A172 (cell line): ENCODE results near the gene TLL2. TPM values are rescaled to one million over a fixed set of nuclear protein-coding genes. Genes with fewer than 3 reads are reported as not detected.

Source experiments
- DNase-seq: peaks from one replicate; pipeline ENCODE4 v3.0.0-alpha.2; 2015; ENCODE audit warnings: low spot score
- total RNA-seq: library from RNA; depleted of rRNA; stranded (reverse); fragments of >200 nt; shearing (Covaris generic); gene quantifications from 2 replicates; pipeline ENCODE4 v1.2.3, GENCODE V29; 2014

Gene TLL2
- total RNA-seq, 1 experiment from 2014 or later = 0.38 TPM

DNA sequence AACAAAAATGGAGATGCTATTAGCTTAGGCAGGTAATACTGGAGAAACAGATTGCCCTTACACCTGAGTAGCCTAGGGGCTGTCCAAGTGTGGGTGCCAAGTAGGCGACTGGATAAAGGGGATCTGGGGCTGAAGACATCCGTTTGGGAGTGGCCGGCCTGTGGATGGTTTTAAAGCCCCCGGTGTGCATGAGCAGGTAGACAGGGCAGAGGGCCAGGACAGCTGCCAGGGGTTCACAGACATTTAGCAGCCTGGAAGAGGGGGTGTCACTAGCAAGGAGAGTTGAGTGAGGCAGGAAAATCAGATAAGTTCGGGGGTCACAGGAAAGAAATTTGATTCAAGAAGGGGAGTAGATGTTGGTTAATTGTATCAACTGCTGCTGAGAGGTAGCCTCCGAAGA, 153.4 kb downstream of the TLL2 start:
- DNase-seq = no peak

DNA sequence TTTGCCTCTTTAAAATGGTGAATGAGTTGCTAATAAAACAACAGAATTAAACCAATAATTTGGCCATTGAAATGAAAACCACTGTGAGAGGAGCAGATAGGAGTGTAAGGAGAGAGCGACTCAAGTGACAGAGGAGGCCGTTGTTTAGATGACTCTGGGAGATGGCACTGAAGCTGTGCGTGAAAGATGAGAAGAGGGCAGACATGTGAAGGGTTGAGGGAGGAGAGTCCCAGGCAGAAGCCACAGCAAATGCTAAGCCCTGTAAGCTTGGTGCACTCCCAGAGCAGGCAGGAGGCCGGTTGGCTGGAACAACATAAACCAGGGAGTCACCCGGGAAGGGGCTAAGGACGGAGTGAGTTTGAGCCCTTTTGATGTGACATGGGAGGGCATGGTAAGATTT, 154.1 kb downstream of the TLL2 start:
- DNase-seq = no peak

DNA sequence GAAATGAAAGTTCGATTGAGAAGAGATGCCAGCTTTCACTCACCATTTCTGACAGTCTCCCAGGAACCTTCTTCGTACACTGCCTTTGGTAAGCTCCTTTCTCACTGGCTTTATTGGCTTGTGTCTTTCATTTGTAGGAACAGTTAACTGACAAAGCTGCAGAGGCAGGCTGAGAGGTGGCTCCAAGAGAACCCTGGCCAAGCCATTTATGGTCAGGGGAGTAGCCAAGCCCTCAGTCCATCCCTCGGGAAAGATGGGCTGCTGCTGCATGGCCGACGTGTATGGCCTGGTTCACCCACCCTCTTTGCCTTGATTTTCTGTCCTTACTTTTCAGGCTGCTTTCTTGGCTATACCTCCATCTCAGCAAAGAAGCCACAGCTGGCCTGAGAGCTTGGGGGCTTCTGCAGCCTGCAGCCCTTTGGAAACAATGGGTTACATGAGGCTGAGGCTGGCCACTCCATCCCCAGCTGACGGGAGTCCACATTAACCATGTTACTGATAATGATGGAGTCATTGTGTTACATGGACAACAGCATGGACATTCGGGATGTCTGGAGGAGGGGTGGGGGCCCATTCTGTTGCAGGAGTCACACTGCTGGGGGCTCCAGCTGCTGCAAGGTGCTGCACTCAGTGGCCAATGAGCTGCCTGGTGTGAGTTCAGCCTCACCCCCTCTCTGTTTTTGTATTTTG, 154.7 kb downstream of the TLL2 start, which contains the start of gene OPALIN:
Gene OPALIN (minus strand): TSS at position 152 of the 690 bp plus-strand sequence. CDS start 106 bp downstream, at position 46.
- DNase-seq = no peak

DNA sequence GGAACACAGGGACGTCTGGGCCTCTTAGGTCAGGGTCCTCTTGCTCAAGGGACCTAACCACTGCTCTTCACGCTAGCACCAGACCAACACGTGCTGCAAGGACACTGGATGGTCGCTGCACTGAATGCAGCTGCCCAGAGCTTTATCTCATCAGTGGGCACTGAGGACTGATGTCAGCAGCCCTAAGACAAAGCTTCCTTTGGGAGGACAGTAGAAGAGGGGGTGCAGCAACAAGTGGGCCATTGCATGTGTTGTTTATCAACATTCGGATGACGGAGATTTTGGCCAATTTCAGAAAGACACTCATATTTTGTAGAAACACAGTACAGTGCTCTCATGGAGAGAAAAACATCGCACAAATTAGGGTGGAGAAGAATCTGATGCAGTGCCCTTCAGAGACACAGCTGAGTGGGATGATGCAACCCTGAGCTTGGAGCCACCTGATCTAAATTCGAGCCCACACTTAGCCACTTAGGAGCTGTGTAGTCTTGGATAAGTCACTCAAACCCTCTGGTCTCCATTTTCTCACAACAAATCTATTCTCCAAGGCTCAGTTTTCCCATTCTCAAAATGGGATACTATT, 156.6 kb downstream of the TLL2 start:
- DNase-seq = no peak

DNA sequence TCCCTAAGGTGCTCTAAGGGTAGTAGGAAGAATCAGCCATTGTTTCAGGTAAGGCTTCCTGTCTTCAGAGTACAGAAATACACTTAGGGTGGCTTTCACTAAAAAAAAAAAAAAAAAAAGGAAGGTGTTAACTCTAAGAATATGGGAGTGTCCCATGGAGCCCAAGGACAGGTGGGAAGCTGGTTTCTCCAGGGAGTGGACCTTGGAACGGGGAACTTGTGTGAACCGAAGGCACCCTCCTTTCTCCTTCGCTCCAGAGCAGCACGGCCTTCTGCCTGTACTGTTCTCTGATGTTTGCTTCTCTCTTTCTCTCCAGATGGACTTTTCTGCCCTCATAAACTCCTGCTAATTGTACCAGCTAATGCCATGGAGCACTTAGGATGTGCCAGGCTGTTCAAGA, 161.1 kb downstream of the TLL2 start:
- DNase-seq = no peak

DNA sequence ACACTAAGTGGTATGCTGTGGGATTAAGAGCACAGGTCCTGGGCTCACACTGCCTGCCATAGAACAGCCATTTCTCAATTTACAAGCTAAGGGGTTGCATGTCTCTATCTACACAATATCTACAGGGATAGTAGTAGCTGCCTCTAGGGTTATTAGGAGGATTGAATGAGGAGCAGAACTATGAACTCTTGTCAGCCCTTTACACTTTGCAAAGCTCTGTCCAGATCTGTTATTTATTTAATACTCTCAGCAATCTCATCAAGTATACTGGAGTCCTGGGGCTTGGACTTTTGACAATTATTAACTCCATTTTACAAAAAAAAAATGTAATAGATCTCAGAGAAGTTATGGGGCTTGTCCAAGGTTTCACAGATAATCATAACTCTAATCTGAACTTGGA, 161.7 kb downstream of the TLL2 start:
- no peak for DNase-seq

DNA sequence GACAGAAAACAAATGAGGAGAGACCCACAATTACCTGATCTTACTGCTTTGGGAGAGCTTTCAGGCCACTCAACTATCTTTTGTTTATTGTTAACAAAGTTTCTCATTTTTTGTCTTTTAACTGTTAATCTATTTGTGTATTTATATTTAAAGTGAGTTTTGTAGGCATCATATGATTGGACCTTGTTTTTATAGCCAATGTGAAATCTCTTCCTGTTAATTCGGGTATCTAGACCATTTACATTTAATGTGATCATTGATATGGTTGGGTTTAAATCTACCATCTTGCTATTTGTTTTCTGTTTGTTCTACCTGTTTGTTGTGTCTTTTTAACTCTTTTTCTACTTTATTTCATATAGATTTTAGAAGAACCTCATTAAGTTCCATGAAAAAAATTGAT, 167.4 kb downstream of the TLL2 start:
- no peak for DNase-seq

DNA sequence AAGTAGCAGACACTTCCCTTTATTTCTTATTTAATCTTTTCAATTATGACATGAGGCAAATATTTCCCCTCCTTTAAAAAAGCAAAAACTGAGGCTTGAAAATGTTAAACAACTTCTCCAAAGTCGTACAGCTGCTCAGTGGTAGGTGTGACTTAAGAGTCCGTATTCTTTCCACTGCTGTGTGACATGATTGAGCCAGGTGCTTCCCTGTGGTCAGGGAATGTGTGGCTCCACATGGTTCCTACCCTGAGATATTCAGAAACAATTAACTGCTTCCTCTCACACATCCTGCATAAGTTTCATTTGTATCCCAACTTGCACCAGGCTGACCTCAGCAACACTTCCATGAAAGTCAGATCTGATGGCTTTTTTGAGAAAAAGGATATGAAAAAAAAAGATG, 168.5 kb downstream of the TLL2 start:
- DNase-seq = no peak

DNA sequence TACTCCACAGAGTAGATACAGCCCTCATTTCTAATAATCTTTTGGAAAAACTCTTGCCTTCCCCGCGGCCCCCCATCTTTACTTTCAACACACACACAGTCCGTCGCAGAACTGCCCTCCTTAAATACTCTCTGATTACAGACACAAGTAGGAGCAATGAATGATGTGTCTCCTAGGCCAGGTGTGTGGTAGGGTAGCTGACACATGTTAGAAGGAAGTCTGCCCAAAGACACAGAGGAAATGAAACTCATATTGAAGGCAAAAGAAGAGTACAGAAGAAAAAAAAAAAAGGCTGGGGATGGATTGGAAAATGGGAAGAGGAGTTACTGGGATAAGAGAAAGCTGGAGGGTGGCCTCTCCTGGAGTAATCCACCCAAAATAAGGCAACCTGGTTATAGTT, 169.5 kb downstream of the TLL2 start:
- DNase-seq = no peak

DNA sequence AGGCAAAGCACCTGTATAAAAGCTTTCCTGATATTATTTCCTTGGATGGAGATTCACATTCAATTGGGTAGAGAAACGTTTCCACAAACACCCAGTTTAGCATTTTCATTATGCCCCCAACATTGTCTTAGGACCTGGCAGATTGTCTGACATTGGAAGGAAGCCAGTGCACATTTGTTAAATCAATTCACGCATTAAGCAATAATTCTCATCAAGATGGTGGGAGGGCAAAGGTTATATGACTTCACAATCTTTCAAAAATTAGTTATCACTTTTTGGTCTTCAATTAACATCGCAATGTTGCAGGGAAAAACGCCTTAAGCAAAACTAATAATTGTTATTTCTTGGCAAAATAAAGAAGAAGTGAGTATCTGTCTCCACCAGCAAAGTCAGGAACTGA, 171.3 kb downstream of the TLL2 start:
- DNase-seq = no peak

DNA sequence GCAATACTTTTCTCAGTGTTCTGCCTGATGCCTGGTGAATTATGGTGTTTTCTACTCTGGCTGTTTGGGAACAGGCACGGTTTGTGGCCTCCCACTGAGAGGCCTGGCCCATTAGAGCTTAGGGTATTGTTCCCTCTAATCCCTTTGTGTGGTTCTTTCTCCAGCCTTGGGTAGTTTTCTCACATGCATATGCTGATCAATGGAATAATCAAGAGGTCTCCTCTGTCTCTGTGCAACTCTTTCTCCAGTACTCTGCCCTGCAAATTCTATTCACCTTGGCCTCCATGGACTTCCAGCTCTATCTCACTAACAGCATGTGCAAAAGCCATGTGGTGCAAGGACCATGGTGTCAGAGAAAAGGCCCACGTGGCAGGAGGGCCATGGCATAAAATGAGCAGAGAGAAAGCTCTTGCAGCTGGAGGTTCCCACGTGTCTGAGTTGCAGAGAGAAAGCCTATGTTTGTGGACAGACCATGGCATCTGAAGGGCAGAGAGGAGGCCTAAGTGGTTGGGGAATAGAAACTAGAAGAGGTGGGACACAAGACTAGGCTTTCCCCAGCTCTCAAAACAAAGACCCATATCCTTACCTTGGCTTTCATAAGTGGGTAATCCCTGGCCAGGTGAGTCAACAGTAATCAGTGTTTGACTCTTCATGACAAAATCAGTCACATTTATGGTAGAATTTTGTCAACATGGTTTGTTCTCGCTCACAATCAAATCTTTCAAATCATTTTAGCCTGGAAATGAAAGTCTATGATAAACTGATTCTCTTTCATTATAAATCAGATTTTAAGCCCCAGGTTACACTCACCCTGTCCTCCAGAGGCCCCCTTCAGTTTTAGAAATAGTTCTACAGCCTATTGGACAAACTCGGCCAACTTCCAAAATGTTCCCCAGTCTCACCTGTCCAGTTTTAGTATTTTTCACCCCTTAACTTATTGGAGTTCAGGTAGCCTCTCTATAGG, 172.2 kb downstream of the TLL2 start:
- DNase-seq = no peak

DNA sequence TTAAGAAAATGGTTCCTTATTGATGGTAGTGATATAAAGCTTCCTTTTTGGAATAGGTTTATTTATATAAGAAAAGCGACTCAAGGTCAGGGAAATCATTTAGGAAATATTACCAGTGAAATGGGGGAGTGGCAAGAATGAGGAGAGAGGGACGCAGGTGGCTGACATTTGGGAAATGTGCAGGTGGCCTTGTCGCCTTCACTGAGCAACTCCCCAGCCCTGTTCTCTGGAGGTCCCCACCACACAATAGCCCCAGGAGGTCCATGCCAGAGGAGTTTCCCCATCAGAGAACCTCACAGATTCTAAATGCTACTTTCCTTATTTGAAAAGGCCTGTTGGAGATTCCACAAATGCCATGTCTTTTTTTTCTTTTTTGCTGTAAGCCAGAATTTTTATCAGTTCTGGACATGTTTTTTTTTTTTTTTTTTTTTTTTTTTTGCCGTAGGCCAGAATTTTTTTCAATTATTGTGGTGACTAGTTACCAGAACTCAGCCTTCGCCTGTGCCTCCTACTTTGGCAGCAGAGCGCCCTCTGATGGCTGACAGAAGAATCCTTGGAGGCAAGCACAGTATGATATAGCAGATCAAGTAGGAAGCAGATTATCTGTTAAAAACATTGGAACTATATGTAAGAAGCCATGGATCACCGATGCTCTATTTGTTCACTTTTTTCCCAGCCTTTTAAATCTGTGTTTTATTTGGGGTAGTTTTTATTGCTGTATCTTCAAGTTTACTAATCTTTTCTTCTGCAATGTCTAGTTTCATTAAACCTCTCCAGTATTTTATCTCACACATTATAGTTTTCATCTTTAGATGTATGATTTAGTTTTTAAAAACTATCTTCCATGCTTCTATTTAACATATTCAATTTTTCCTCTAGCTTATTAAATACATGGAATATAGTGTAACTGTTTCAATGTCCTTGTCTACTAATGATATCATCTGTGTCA, 173.5 kb downstream of the TLL2 start:
- peak; percentile 45 for DNase-seq

DNA sequence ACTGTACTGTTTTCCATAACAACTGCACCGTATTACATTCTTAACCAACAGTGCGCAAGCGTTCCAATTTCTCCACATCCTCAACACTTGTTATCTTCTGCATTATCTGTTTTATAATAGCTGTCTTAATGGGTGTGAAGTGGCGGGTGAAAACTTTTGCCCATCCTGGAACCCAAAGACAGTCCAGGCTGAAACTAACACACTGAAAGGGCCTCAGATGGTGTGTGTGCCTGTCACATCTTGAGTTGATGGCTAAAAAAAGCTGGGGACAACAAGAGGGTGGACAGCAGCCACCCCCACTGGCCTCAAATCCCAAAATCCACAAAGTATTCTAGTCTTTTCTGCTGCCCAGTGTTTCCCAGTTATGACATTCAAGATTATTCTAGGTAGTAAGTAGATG, 174.3 kb downstream of the TLL2 start:
- DNase-seq = no peak

DNA sequence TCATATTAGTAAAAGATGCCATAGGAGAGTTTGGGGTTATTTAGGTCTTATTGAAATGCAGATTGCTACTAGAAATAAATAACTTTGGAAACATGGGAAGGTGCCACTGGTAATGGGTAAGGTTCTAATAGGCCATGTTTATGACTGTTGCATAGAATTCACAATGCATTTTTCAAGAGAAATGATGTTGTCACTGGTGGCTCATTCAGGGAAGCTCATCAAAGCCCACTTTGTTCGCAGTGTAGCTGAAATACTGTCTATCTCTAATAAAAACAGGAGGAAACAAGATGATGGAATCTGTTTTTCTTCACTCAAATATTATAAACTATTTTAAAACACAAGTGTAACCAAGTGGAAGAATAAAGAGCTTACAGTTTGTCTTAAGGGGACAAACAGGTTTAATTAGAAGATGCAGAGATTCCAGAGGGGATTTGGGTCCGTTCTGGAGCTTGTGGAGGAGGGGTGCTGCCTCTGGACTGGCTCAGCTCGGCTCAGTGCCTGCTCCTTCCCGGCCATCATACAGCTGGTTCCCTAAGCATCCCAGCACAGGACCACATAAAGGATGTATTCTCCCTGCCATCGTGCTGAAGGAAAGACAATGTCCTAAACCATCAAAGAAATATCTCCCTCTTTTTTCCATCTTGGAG, 175.3 kb downstream of the TLL2 start:
- no peak for DNase-seq

DNA sequence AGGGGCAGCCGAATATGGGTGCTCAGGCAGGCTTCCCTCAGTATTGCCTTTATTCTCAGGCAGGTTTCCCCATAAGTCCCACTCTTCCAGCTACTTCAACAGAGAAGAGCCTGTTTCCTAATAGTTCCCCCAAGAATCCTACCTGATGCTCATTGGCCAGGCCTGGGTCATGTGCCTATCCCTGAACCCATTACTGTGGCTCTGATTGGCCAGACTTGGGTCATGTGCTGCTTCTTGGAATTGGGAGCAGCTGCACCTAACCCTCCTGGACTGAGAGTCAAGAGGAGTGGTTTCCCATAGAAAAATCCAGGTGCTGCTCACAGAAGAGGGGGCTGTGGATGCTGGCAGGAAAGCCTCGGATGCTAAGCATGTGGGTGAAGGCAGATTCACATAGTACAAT, 176.6 kb downstream of the TLL2 start:
- DNase-seq = no peak

DNA sequence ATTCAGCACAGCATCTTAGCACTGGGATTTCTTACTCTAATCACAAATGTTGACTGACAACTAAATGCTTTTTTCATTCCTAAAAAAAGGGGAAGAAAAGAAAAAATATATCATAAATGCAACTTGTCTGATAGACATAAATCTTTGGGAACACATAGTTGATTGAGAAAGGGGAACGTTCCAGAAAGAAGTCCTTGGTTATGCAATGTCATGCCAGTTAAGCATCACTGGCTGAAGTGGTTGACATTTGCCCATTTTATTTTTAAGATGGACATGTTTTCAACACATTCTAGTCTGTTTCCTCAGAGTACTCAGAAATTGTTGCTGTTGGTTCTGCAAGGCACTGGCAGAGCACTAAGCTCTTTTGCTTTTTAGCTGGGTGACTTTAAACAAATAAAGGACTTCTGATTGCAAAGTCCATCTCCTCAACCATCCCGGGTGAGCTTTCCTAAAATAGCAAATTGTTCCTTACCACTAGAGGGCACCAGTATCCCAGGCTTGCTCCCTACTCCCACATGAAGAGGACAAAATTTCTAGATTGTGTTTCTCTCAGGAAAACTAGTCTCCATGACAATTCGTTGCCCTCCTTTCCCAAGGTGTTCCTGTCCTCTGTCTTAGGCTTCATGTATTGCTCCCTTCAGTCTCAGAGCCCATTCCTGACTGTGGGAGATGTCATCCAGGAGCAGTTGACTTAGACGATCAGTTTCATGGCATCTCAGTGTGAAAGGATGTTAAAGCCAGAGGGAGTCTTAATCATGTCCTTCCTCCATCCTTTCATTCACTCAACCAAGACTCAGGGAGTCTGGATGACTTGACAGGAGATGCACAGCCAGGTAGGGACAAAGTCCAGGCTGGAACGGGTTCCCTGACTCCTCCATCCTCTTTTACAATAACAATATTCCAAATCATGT, 178.9 kb downstream of the TLL2 start:
- DNase-seq = peak; percentile 46

DNA sequence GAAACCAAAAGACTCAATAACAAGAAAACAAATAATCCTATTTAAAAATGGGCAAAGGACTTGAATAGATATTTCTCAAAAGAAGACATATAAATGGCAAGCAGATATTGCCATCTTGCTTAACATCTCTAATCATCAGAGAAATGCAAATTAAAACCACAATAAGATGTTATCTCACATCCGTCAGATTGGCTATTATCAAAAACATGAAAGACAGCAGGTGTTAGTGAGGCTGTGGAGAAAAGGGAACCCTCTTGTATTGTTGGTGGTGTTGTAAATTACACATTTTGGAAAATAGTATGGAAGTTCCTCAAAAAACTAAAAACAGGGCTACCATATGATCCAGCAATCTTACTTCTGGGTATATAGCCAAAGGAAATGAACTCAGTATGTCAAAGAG, 180.6 kb downstream of the TLL2 start:
- no peak for DNase-seq

DNA sequence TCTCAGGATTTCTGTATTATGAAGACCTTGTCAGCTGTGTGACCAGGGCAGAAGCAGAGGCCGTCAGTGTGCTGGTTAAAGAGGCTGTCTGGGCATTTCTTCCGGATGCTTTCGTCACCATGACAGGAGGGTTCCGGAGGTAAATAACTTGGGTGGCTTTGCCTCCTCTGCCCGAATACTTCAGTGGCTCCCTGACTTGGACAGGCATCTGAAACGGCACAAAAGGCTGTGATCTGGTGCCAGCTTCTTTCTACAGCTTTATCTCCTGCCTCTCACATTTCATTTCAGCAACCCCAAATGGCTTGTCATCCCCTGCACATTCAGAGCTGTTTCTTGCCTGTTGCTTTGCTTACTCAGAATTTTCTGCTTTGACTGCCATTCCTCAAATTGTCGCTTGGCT, 186.3 kb downstream of the TLL2 start:
- no peak for DNase-seq

DNA sequence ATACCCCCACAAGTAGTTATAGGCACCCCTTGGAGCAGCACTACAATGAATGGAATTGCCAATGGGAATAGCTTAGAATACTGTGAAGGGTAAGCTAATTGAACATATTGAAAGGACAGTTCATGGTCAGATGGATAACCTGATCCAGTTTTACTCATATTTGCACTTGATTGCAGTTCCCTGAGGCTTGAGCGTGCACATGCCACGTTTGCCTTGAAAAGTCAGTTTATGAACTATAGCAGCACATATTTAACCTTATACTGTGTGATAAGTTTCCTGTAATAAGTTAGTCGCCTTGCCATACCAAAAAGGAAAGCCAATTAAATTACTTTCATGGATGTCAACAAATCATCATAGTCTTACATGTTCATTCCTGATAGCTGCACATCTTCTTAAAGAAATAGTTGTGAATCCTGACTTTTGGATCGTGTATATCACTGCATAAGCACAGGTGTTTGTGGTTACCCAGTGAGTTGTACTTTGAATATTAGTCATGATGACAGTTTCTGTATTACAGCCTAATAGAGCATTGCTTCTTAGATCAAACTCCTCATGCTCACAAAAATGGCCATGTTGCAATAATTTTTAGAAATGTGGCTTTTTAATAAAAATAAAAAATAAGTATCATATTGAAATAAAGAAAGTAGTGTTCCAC, 187.9 kb downstream of the TLL2 start:
- DNase-seq = no peak
